Activated B cell treated with CpG ODN at 0.5 μM for 24 hours (primary cell): ENCODE data around the gene ST6GALNAC2. TPM values are rescaled to one million over a fixed set of nuclear protein-coding genes. Genes with fewer than 3 reads are reported as not detected.

ENCODE experiments used
- total RNA-seq: library from RNA; stranded (reverse); gene quantifications from 2 replicates; pipeline ENCODE4 v1.2.3, GENCODE V29; 2022

Gene ST6GALNAC2
- total RNA-seq, 1 donor from 2014 or later: not detected

Other genes with a start within 250 kb of the ST6GALNAC2 start
- 26.7 and 27.1 TPM in 2 replicates for gene PRPSAP1, start 231.9 kb downstream of the ST6GALNAC2 start, total RNA-seq
- 1.1 and 1.3 TPM in 2 replicates for gene SPHK1, start 201.3 kb downstream of the ST6GALNAC2 start, total RNA-seq
- gene UBE2O, start 132.7 kb downstream of the ST6GALNAC2 start, total RNA-seq: 39.0 and 40.3 TPM in 2 replicates
- gene AANAT, start 118.3 kb downstream of the ST6GALNAC2 start, total RNA-seq: 0.55 TPM in 1 of 2 replicates, not detected in the other
- 150 and 189 TPM in 2 replicates for gene RHBDF2, start 84.4 kb downstream of the ST6GALNAC2 start, total RNA-seq
- gene CYGB, start 48.2 kb downstream of the ST6GALNAC2 start, total RNA-seq: 0.44 and 0.49 TPM in 2 replicates
- gene PRCD, start 45.8 kb downstream of the ST6GALNAC2 start, total RNA-seq: 5.3 and 5.5 TPM in 2 replicates
- gene ST6GALNAC1, start 57.9 kb upstream of the ST6GALNAC2 start, total RNA-seq: not detected in 2 replicates
- 13.5 and 13.8 TPM in 2 replicates for gene MXRA7, start 125.1 kb upstream of the ST6GALNAC2 start, total RNA-seq
- 32.7 and 33.1 TPM in 2 replicates for gene JMJD6, start 140.7 kb upstream of the ST6GALNAC2 start, total RNA-seq
- 52.3 and 56.0 TPM in 2 replicates for gene METTL23, start 141.0 kb upstream of the ST6GALNAC2 start, total RNA-seq
- 335 and 367 TPM in 2 replicates for gene SRSF2, start 151.5 kb upstream of the ST6GALNAC2 start, total RNA-seq
- 17.9 and 20.8 TPM in 2 replicates for gene MFSD11, start 152.3 kb upstream of the ST6GALNAC2 start, total RNA-seq